Mesendoderm (in vitro differentiated cells): ENCODE data around the gene UBE2K.
"Not testable (repeated sequence)": the region's sequence is repeated elsewhere in the genome, so short reads cannot be mapped to it uniquely, and the experiment has no call there.

Source experiments
- DNase-seq: peaks from one replicate; pipeline ENCODE4 v3.0.0; 2013
- H2AK5ac ChIP-seq: 2 replicates; pipeline ENCODE4 v1.6.1; 2013; ENCODE audit warnings: low read length, inconsistent platforms
- H2BK120ac ChIP-seq: 2 replicates; pipeline ENCODE4 v1.6.1; 2013; ENCODE audit warnings: low read depth, mild to moderate bottlenecking, low read length, moderate library complexity, mixed read lengths
- H2BK15ac ChIP-seq: replicated peaks from 2 replicates; pipeline ENCODE4 v1.6.1; 2013; ENCODE audit warnings: low read depth, mild to moderate bottlenecking, moderate library complexity
- H2BK5ac ChIP-seq: 2 replicates; pipeline ENCODE4 v1.6.1; 2013; ENCODE audit warnings: low read length, inconsistent platforms
- H3K18ac ChIP-seq: 2 replicates; pipeline ENCODE4 v1.6.1; 2013; ENCODE audit warnings: mild to moderate bottlenecking, low read length, mixed read lengths
- H3K23ac ChIP-seq: one replicate; pipeline ENCODE4 v1.6.1; 2013; ENCODE audit warnings: low read length
- H3K27ac ChIP-seq: 2 replicates; pipeline ENCODE4 v1.5.1; 2013; ENCODE audit warnings: low read depth, mild to moderate bottlenecking, inconsistent platforms, low read length, moderate library complexity
- H3K27me3 ChIP-seq: 2 replicates; pipeline ENCODE4 v1.6.1; 2013; ENCODE audit warnings: low read length, control low read depth, mild to moderate bottlenecking, inconsistent platforms; ENCODE audit not compliant: insufficient read depth, poor library complexity
- H3K36me3 ChIP-seq: 2 replicates; pipeline ENCODE4 v1.6.1; 2013; ENCODE audit warnings: low read length, inconsistent platforms; ENCODE audit not compliant: control insufficient read depth, insufficient read depth
- H3K4ac ChIP-seq: one replicate; pipeline ENCODE4 v1.6.1; 2013; ENCODE audit warnings: low read depth, mild to moderate bottlenecking, low read length, moderate library complexity
- H3K4me1 ChIP-seq: 2 replicates; pipeline ENCODE4 v1.6.1; 2013; ENCODE audit warnings: low read depth, low read length, inconsistent platforms; ENCODE audit not compliant: control insufficient read depth
- H3K4me2 ChIP-seq: 2 replicates; pipeline ENCODE4 v1.6.1; 2013; ENCODE audit warnings: low read length
- H3K4me3 ChIP-seq: 2 replicates; pipeline ENCODE4 v1.5.1; 2013; ENCODE audit warnings: mild to moderate bottlenecking, low read length
- H3K56ac ChIP-seq: one replicate; pipeline ENCODE4 v1.6.1; 2013; ENCODE audit warnings: low read length
- H3K79me1 ChIP-seq: 2 replicates; pipeline ENCODE4 v1.6.1; 2013; ENCODE audit warnings: low read length, inconsistent platforms
- H3K79me2 ChIP-seq: 2 replicates; pipeline ENCODE4 v1.6.1; 2013; ENCODE audit warnings: mild to moderate bottlenecking, low read length; ENCODE audit not compliant: control insufficient read depth, insufficient read depth
- H3K9ac ChIP-seq: 2 replicates; pipeline ENCODE4 v1.6.1; 2013; ENCODE audit warnings: low read length, inconsistent platforms
- H4K5ac ChIP-seq: one replicate; pipeline ENCODE4 v1.6.1; 2013; ENCODE audit warnings: low read length
- H4K8ac ChIP-seq: one replicate; pipeline ENCODE4 v1.6.1; 2013; ENCODE audit warnings: low read depth, mild to moderate bottlenecking, control low read depth, low read length, moderate library complexity
- WGBS: extraction: QIAGEN DNeasy Blood & Tissue Kit; methylation state at CpG from one replicate; pipeline ENCODE4 v1.1.7; 2013; ENCODE audit warnings: low lambda C conversion rate, missing lambda C conversion rate; ENCODE audit not compliant: insufficient coverage; ENCODE audit errors: extremely low coverage; 5-methylcytosine and 5-hydroxymethylcytosine counted together

Gene UBE2K

DNA sequence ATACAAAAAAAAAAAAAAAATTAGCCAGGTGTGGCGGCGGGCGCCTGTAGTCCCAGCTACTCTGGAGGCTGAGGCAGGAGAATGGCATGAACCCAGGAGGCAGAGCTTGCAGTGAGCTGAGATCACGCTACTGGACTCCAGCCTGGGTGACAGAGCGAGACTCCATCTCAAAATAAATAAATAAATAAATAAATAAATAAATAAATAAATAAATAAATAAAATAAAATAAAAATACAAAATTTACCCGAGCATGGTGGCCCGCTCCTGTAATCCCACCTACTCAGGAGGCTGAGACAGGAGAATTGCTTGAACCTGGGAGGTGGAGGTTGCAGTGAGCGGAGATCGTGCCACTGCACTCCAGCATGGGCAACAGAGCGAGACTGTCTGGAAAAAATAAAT lies 22.3 kb upstream of the UBE2K start:
- H3K4me3 ChIP-seq, H3K4me2 ChIP-seq, H3K9ac ChIP-seq, H2BK120ac ChIP-seq, H3K23ac ChIP-seq, H4K5ac ChIP-seq, H2AK5ac ChIP-seq, H2BK5ac ChIP-seq, H4K8ac ChIP-seq, H3K27ac ChIP-seq, H3K18ac ChIP-seq, DNase-seq, H3K56ac ChIP-seq, H3K4ac ChIP-seq, H3K27me3 ChIP-seq, H2BK15ac ChIP-seq, H3K79me2 ChIP-seq, H3K36me3 ChIP-seq, H3K4me1 ChIP-seq, H3K79me1 ChIP-seq: not testable (repeated sequence)
- no CpG with 5 or more reads among the region's 10 CpGs for WGBS

DNA sequence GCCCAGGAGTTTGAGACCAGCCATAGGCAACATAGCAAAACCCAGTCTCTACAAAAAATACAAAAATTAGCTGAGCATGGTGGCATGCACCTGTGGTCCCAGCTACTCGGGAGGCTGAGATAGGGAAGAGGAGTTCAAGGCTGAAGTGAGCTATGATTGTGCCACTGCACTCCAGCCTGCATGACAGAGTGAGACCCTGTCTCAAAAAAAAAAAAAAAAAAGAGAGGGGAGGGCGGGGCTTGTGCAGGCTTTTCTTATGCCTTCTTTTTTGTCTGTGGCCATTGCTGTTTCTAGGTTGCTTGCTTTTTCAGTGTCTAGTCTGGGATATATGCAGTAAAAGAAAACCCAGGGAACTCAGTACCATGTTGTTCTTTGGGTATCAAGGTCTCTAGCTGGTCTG lies 16.9 kb upstream of the UBE2K start:
- H3K4ac ChIP-seq, H4K8ac ChIP-seq, H2BK120ac ChIP-seq, H3K9ac ChIP-seq, H3K18ac ChIP-seq, H2BK5ac ChIP-seq, H2AK5ac ChIP-seq, H4K5ac ChIP-seq, H3K4me3 ChIP-seq, H3K23ac ChIP-seq, H3K4me1 ChIP-seq, H3K27me3 ChIP-seq, H3K27ac ChIP-seq, H3K56ac ChIP-seq, H3K4me2 ChIP-seq, H3K79me1 ChIP-seq, H3K36me3 ChIP-seq, H2BK15ac ChIP-seq, H3K79me2 ChIP-seq, DNase-seq: not testable (repeated sequence)
- WGBS, result no CpG with 5 or more reads among the region's 2 CpGs

DNA sequence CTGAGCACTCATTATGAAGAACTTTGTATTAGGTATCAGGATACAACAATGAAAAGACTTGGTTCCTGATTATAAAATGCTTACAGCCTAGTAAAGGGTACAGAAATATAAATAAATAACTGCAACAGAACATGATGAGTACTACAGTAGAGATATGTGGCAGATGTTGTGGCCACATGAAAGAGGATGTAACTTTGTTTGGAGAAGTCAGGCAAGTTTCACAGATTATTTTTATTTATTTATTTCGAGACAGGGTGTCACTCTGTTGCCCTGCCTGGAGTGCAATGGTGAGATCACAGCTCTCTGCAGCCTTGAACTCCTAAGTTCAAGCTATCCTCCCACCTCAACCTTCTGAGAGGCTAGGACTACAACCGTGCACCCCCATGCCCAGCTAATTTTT lies 15.8 kb upstream of the UBE2K start:
- H3K9ac ChIP-seq, result no peak overlapping the region
- no CpG with 5 or more reads among the region's 2 CpGs for WGBS
- H3K79me2 ChIP-seq, result no peaks in the 10 kb centered on the region
- H3K23ac ChIP-seq, result no peak overlapping the region
- H3K4me1 ChIP-seq, result no peaks in the 10 kb centered on the region
- no peak overlapping the region for H2BK120ac ChIP-seq
- H2AK5ac ChIP-seq, result no peak overlapping the region
- no peak overlapping the region for H2BK15ac ChIP-seq
- H4K5ac ChIP-seq, result no peak overlapping the region
- no peak overlapping the region for H3K4ac ChIP-seq
- no peaks in the 10 kb centered on the region for H3K36me3 ChIP-seq
- no peak overlapping the region for H2BK5ac ChIP-seq
- H3K18ac ChIP-seq, result no peak overlapping the region
- no peak for DNase-seq
- no peak overlapping the region for H3K27ac ChIP-seq
- no peak overlapping the region for H3K4me2 ChIP-seq
- H4K8ac ChIP-seq, result no peak overlapping the region
- H3K79me1 ChIP-seq, result no peaks in the 10 kb centered on the region
- H3K4me3 ChIP-seq, result no peak overlapping the region
- H3K27me3 ChIP-seq, result no peaks in the 10 kb centered on the region
- no peak overlapping the region for H3K56ac ChIP-seq

DNA sequence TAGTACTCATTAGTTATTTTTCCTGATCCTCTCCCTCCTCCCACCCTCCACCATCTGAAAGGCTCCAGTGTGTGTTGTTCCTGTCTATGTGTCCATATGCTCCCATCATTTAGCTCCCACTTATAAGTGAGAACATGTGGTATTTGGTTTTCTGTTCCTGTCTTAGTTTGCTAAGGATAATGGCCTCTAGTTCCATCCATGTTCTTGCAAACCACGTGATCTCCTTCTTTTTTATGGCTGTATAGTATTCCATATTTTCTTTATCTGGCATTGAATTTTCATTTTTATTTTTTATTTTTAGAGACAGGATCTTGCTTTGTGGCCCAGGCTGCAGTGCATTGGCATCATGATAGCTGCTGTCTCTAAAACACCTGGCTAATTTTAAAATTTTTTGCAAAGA lies 11.9 kb upstream of the UBE2K start:
- no peak overlapping the region for H4K8ac ChIP-seq
- no peaks in the 10 kb centered on the region for H3K79me2 ChIP-seq
- no peaks in the 10 kb centered on the region for H3K79me1 ChIP-seq
- no CpG with 5 or more reads among the region's 1 CpG for WGBS
- H3K36me3 ChIP-seq, result no peaks in the 10 kb centered on the region
- H3K18ac ChIP-seq, result no peak overlapping the region
- no peak overlapping the region for H2BK15ac ChIP-seq
- H3K9ac ChIP-seq, result no peak overlapping the region
- no peak overlapping the region for H3K4me2 ChIP-seq
- H3K23ac ChIP-seq, result no peak overlapping the region
- H3K4me1 ChIP-seq, result no peaks in the 10 kb centered on the region
- H2BK5ac ChIP-seq, result no peak overlapping the region
- H3K27ac ChIP-seq, result no peak overlapping the region
- no peak overlapping the region for H2BK120ac ChIP-seq
- no peak overlapping the region for H3K4ac ChIP-seq
- H3K27me3 ChIP-seq, result no peaks in the 10 kb centered on the region
- no peak overlapping the region for H3K4me3 ChIP-seq
- H2AK5ac ChIP-seq, result no peak overlapping the region
- H4K5ac ChIP-seq, result no peak overlapping the region
- DNase-seq, result no peak
- H3K56ac ChIP-seq, result no peak overlapping the region

DNA sequence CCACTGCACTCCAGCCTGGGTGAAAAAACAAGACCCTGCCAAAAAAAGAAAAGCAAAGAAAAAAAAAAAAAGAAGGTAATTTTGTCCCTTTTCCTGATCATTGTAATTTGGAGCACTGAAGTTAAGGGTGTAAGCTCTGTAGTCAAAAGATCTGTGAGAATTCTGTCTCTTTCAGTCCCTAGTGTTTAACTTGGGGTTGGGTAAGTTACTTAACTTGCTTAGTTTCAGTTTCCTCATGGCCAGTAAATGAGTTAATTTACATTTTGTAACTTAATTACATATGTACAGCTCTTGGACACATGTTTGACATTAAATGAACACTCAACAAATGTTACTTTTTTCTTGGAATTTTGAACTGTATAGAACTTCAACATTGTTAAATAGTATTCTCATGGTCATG lies 10.9 kb upstream of the UBE2K start:
- no peak overlapping the region for H2BK15ac ChIP-seq
- no peak overlapping the region for H2BK120ac ChIP-seq
- H3K27ac ChIP-seq, result no peak overlapping the region
- H3K4me1 ChIP-seq, result no peaks in the 10 kb centered on the region
- H3K9ac ChIP-seq, result no peak overlapping the region
- H3K18ac ChIP-seq, result no peak overlapping the region
- no peak overlapping the region for H3K4ac ChIP-seq
- H3K23ac ChIP-seq, result no peak overlapping the region
- H3K36me3 ChIP-seq, result no peaks in the 10 kb centered on the region
- H3K4me2 ChIP-seq, result no peak overlapping the region
- H3K4me3 ChIP-seq, result no peak overlapping the region
- no peak overlapping the region for H4K8ac ChIP-seq
- no peak overlapping the region for H3K56ac ChIP-seq
- H2BK5ac ChIP-seq, result no peak overlapping the region
- no peaks in the 10 kb centered on the region for H3K27me3 ChIP-seq
- H3K79me2 ChIP-seq, result no peaks in the 10 kb centered on the region
- H4K5ac ChIP-seq, result no peak overlapping the region
- no peak overlapping the region for H2AK5ac ChIP-seq
- H3K79me1 ChIP-seq, result no peaks in the 10 kb centered on the region
- no peak for DNase-seq

DNA sequence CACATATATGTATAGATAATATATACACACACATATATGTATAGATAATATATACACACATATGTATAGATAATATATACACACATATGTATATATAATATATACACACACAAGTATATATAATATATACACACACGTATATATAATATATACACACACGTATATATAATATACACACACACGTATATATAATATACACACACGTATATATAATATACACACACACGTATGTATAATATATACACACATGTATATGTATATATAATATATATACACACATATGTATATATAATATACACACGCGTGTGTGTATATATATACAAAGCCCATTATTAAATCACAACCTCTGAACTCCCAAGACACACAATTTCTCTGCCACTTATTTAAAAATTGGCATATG lies 8.0 kb upstream of the UBE2K start:
- Histone ChIP-seq H3K79me1 (no peaks in the 10 kb centered on the region), H2BK120ac (no peak overlapping the region), H3K4me3 (no peak overlapping the region), H3K27ac (no peak overlapping the region), H3K18ac (no peak overlapping the region), H3K9ac (no peak overlapping the region), H3K56ac (no peak overlapping the region), H3K23ac (no peak overlapping the region), H2BK15ac (no peak overlapping the region), H3K4me2 (no peak overlapping the region), H4K5ac (no peak overlapping the region), H2BK5ac (no peak overlapping the region), H4K8ac (no peak overlapping the region), H3K27me3 (no peaks in the 10 kb centered on the region), H2AK5ac (no peak overlapping the region), H3K79me2 (no peaks in the 10 kb centered on the region), H3K4ac (no peak overlapping the region), H3K36me3 (no peaks in the 10 kb centered on the region), H3K4me1 (no peaks in the 10 kb centered on the region)
- no CpG with 5 or more reads among the region's 7 CpGs for WGBS
- DNase-seq, result no peak
